HuH-7.5 (cell line): ENCODE measurements around the gene RUSC2.
A peak's percentile ranks its signal among the peaks of the same experiment; 100 is the strongest.

Experiments used
- DNase-seq: peaks from one replicate; pipeline ENCODE4 v3.0.0; 2011; ENCODE audit warnings: low spot score

Gene RUSC2, protein sequence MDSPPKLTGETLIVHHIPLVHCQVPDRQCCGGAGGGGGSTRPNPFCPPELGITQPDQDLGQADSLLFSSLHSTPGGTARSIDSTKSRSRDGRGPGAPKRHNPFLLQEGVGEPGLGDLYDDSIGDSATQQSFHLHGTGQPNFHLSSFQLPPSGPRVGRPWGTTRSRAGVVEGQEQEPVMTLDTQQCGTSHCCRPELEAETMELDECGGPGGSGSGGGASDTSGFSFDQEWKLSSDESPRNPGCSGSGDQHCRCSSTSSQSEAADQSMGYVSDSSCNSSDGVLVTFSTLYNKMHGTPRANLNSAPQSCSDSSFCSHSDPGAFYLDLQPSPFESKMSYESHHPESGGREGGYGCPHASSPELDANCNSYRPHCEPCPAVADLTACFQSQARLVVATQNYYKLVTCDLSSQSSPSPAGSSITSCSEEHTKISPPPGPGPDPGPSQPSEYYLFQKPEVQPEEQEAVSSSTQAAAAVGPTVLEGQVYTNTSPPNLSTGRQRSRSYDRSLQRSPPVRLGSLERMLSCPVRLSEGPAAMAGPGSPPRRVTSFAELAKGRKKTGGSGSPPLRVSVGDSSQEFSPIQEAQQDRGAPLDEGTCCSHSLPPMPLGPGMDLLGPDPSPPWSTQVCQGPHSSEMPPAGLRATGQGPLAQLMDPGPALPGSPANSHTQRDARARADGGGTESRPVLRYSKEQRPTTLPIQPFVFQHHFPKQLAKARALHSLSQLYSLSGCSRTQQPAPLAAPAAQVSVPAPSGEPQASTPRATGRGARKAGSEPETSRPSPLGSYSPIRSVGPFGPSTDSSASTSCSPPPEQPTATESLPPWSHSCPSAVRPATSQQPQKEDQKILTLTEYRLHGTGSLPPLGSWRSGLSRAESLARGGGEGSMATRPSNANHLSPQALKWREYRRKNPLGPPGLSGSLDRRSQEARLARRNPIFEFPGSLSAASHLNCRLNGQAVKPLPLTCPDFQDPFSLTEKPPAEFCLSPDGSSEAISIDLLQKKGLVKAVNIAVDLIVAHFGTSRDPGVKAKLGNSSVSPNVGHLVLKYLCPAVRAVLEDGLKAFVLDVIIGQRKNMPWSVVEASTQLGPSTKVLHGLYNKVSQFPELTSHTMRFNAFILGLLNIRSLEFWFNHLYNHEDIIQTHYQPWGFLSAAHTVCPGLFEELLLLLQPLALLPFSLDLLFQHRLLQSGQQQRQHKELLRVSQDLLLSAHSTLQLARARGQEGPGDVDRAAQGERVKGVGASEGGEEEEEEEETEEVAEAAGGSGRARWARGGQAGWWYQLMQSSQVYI (N-terminal part only)

DNA sequence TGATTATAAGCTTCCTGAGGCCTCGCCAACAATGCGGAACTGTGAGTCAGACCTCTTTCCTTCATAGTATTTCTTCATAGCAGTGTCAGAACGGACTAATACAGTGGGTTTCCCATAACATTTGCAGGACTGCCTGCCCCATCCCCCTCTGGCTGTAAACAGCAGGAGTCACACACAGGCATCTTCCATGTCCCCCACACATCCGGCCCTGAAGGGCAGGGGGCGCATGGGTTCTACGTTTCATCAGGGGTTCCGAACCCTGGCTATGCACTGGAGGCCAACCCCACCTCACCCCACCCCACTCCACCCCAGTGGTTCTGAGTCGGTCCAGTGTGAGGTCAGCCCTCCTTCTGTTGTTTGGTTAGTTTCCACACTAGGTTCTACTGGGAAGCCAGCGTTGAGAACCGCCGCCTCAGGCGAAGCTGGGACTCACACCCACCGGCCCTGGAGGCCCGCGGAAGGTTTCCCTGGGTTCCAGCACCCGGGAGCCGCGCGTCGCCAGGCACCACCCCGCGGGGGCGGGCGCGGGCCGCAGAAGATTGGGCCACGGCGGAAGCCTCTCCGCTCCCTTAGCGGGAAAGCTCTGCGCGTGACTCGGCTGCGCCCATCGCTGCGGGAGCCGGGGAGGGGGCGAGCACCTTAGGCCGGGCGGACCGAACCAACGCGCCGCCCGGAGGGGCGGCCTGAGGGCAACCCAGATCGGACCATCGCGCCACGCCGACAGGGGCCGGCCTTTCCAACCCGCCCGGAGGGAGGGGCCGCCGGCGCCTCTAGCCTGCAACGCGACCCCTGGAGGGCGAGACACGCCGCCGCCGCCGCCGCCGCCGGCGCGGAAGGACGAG is at the start of gene RUSC2:
RUSC2 (plus strand) TSS at position 799 of the 842 bp plus-strand sequence. CDS start 56,411 bp downstream, outside the sequence.
- DNase-seq, result peak; percentile 60

DNA sequence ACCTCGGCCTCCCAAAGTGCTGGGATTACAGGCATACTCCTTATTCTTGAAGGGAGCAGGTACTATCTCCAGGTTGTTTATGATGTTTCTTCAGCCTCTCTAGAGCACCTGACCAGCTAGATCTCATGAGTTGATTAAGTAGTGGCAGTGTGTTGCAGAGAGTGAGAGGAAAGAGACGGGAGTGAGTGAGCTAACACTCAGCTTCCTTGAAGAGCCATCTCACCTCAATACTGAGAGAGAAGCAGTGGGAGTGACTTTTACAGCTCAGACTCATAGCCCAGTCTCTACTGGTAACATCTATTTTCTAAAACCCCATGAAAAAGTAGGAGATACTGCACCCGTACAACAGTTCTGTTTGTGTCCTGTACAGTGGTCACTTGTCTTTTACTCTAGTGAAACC is 43.9 kb upstream of the RUSC2 start:
- no peak for DNase-seq

DNA sequence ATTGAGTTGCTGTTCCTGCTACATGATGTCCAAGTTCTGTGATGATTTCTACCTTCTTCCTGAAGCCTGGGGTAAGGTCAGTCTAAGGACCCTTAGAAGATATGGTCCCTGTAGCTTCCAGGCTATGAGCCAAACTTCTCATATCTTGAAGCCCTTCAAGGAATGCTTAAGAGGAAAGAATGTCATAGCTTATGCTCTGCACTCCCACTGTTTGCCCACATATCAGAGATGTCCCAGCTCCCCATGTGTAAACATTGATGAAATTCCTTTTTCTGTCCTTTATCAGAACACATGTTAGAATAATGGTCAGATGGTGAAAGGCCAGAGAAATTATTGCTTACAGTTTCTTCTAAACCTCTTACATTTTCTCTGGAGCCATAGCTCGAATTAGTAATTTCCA is 41.4 kb upstream of the RUSC2 start:
- no peak for DNase-seq

DNA sequence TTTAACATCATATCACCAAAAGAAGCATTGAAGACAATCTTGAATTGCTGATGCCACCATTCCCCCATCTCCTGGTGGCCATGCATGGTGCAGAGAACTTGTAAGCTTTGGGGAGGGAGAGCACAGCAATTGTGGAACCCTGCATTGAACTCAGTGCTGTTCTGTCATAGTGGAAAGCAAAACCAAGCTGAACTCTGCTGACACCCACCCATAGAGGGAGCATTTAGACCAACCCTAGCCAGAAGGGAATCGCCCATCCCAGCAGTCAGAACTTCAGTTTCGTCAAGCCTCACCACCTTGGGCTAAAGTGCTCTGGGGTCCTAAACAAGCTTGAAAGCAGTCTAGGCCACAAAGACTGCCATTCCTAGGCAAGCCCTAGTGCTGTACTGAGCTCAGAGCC is 37.4 kb upstream of the RUSC2 start:
- DNase-seq, result no peak

DNA sequence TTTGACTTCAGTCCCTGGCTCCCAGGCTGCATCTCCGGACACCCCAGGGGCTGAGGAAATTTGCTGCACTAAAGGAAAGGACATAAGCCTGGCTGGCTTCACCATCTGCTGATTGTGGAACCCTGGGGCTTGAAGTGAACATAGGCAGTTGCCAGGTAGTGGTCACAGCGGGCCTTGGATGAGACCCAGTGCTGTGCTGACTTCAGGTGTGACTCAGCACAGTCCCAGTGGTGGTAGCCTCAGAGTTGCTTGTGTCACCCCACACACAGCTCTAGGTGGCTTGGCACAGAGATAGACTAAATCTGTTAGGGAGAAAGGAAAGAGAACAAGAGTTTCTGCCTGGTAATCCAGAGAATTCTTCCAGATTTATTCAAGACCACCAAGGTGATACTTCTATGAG is 36.1 kb upstream of the RUSC2 start:
- no peak for DNase-seq

DNA sequence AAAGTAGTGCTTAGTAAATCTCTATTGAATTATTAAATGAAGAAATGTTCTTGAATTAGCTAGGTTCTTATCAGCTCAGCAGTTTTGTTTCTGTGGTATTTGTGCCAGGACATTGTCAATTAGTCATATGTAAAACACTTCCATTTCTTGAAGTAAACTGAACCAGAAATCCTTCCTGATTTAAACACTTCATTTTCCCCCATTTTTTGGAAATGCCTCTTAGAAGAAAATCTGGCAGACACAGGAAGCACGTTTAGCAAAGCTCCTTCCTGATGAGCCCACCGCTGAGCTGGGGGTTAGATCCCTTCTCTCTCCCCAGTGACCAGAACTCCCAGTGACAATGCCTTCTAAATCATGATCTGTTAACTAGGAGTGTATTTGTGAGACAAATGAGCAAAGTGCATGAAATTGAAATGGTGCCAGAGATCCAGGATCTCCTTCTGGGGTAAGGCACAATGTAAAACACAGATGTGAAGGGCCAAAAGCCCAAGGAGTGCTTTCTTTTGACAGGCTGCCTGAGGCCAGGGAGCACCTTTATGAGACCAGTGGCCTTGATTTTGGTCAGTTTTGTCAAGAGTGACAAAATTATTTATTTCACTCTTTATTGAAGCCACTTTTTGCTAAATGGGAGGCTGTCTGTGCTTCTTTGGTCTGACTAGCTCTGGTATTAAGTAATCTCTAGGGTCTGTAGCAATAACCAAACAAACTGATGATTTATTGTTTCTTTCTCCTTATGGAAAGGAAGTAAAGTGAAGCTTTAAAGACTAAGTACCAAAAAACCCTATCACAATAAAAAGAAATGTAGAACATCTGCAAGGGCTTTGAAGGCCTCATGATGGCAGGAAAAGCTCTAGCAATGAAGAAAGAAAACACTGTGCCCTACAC is 25.5 kb upstream of the RUSC2 start:
- no peak for DNase-seq

DNA sequence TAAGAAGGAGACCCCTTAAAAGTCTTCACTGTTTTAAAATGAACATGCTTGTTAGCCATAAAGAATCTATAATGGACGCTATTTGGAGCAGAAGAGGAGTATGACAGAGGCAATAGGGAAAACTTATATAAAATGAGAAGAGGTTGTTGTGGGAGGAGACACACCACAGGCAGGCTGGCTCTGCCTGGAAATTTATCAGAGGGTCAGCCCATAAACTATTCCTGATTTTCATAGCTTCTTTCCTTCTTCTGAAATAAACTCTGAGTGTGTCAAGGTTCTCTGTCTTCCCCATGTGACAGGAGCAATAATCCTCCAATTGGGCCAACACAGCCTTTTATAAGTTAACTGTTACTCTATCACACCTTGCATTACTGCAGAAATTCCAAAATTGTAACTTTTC is 19.6 kb upstream of the RUSC2 start:
- DNase-seq, result no peak

DNA sequence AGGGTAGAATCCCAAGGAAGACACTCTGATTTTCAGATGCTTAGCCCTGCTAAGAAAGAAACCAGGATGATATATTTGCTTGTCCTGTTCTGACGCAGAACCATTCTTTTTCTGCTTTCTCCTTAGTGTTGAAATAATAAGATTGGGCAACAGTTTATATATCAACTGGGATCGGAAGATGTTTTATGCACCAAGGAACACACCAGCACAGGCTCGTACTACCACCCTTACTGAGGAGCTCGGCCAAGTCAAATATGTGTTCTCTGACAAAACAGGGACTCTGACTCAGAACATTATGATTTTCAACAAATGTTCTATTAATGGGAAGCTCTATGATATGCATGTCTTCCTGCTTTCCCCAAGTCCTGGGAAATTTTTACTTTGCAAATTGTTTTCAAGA is 19.0 kb upstream of the RUSC2 start:
- no peak for DNase-seq

DNA sequence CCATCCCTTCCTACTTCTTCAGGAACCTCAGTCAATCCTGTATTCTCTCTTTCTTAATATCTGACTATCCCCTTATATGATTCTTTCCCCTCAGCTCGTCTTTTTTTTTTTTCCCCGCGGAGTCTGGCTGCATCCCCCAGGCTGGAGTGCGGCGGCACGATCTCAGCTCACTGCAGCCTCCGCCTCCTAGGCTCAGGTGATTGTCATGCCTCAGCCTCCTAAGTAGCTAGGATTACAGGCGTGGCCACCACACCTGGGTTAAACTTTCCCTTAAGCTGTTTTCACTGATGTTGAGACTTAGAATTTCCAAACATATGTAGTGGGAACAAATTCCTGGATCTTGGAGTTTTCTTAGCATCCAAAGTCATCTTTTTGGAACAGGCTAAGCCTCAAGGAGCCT is 13.3 kb upstream of the RUSC2 start:
- no peak for DNase-seq

DNA sequence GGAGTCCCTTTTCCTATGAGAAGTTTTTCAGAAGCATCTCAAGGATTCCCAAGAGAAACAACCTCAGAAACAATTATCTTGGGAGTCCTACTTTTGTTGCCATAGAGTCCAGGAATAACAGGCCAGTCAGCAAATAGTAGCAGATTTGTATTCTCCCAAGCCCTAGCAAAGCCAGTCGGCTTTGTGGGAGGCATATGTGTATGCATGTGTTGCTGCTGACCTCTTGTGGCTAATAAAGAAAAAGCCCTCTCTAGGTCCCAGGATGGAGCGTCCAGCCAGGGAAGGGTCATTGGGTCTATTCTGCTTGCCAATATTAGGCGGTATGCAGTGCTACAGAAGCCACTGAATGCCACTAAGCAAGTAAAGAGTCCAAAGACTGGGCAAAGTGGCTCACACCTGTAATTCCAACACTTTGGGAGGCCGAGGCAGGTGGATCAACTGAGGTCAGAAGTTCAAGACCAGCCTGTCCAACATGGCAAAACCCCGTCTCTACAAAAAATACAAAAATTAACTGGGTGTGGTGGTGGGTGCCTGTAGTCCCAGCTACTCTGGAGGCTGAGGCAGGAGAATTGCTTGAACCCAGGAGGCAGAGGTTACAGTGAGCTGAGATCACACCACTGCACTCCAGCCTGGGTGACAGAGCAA is 12.6 kb upstream of the RUSC2 start:
- DNase-seq, result peak; percentile 51

DNA sequence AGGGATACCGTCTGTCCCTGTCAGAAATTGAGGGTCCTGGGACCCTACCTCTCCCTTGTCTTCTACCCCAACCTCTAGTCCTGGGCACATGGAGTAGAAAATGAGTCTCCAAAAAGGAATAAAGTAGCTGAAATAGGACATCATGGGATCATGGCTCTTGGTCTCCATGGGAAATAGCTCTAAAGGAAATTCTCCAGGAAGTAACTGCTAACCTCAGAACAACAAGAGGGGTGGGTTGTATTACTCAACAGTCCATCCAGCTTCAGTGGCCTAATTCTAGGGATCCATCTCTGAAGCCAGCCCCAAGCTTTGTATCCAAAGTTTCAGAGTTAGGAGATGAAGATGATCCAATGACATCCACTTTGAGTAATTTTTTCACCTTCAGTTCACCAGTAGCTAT is 11.0 kb upstream of the RUSC2 start:
- DNase-seq, result no peak

DNA sequence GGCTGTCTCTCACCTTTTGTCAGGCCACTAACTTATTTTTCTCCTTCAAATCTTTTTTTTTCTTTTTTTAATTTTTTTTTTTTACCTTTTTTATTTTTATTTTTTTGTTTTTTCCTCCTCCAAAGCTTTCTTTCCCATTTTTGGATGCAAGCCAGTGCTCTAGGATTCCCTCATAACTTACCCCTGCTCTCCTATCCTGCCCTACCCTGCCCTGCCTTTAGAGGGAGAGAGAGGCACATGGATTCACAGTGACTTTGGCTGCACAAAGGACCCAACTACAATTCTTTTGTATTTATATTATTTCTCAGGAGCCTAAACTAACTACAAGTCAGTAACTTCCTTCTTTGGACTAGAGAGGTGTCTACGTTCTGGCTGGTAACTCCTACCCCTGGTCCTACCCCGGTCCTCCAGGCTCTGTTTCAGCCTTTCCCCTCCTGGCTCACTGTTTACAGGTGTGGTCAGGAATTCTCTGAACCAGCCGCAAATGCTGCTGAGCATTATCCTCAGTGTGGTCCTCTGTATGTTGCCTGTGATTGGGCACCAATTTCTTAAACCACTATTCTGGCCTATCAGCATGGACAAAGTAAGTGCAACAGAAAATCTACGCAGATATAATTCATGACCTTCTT is 8.4 kb upstream of the RUSC2 start:
- peak; percentile 52 for DNase-seq

DNA sequence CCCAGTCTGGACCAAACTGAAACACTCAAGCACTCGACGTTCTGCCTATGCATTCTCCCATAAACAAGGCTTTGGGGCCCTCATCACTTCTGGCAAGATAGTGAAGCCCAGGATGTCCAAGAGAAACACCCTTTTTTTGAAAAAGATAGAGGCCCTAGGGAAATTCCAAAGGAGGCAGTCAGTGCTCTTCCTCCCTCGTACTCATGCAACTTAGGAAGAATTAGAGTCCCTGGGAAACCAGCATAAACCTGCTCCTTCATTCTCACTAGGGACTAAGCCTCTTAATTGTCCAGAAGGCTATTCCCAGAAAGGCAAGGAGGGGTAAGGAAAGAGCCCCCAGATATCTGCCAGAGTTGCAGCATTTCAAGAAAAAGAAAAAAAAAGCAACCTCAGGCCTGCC is 7.8 kb upstream of the RUSC2 start:
- DNase-seq, result no peak

DNA sequence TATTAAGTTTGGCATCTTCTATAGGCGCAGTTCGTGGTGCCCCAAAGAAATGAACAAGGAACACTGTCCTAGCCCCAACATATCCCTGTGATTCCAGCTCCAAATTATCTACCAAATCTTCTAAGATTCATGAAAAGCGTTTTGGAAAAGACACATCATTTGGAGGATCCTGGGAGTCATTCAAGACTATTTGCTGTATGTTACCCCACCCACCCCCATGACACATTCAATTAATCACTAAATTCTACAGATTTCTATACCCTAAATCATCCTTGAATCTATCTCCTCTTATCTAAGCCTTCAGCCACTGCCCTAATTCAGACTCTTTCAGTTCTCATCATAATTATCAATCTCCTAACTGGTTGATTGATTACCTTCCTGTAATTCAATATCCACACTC is 5.5 kb upstream of the RUSC2 start:
- DNase-seq, result no peak

DNA sequence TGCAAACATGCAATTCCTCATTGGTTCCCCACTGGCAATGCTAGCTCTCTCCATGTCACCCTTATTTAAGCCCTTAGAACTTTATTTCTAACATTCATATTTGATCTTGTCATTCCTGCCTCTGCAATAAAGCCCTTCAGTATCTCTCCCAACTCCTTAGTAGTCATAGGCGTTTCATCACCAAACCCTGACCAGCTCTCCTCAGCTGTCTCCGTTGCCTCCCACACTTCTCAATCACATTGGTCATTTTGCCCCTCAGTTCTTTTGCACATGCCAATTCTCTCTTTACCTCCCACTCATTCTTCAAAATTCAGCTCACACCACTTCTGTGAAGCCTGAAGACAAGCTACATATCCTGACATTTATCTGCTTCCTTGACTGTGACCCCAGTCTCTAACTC is 2.8 kb upstream of the RUSC2 start:
- DNase-seq, result no peak

DNA sequence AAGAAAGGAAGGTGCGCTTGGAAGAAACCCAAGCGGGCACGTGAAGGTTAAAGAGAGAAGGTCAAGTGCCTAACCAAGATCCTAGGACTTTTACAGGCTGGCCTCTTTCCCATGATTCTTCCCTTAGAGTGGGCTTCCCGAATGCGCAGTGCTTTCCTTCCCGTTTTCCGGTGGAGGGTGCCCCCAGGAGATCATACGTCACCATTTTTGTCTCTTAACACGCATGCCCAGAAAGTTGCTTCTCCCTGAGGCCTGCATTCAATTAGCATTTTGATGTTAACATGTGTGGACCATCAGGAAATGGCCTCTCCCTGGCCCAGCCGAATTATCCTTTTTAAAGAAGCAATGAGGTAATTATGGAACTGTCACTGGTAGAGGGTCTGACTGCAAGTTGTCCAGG is 1.9 kb upstream of the RUSC2 start:
- no peak for DNase-seq

DNA sequence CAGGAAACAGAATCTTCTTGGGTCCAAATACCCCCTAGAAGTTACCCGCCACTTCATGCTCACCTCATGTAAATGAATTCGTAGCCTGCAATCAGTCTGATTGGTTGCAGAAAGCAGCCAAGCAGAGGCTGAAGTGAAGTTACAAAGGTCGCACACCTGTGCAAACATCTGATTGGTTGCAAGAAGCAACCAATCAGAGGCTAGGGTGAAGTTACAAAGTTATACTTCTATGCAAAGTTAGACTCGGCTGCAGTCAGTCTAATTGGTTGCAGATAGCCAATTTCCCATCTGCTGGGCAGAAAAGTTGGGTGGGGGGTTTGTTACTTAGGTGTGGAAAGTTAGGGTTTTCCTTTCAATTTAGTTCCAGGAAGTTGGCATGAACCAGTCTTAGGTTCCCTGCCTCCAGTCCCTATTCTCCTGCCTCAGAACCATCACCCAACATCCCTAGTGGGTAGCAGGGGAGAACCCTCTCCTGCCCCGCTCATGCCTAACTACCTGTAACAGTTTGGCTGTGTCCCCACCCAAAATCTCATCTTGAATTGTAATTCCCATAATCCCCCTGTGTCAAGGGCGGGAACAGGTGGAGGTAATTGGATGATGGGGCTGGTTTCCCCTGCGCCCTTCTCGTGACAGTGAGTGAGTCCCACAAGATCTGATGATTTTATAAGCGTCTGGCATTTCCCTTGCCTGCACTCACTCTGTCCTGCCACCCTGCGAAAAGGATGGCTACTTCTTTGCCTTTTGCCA is 1.2 kb upstream of the RUSC2 start:
- DNase-seq, result no peak

DNA sequence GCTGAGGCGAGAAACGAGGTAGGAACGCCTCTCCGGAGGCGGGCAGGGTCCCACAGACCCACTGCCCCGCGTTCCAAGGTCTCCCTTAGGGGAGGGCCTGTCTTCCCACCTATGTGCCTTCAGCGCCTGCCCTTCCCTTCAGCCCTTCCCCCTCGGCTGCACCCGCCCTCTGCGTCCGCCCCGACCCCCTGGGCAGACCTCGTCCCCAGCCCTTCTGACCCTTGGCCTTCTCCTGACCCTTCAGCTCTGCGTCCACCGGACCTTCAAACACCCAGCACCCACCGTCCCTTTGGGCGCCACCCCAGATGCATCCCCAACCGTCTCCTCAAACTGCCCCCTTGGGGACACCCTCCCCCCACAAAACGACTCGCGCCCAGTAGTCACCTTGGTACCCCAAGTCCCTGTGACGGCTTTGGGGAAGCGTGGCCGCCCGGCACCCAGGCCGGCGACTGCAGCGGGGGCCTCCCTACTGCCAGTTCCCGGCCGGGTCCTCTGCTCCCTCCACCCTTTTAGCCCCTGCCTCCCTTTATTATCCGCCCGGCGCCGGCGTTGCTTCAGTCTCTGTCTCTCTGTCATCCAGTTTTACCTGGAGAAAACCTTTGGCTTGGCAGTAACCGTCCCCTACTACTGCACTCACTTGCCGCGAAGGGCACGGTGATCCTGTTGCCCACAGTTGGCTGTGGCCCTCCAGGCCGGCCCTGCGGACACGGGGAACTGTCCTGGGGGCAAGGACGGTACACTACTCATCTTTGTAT is 421 bp downstream of the RUSC2 start:
- DNase-seq, result no peak
